Endothelial cell of umbilical vein (primary cell): ENCODE data around the gene EVI2B. TPM values are rescaled to one million over a fixed set of nuclear protein-coding genes. Genes with fewer than 3 reads are reported as not detected.
"Not testable (repeated sequence)": the region's sequence is repeated elsewhere in the genome, so short reads cannot be mapped to it uniquely, and the experiment has no call there.

Source experiments
- BruUV-seq: library from RNA; stranded (reverse); fragments of 400-500 nt; replicated peaks from 2 replicates; lab custom pipeline; 2021; lab: Mats Ljungman, UMichigan
- CTCF ChIA-PET: fragments of 300-600, 350-600 bp; sonication (Branson Sonifier 250); formaldehyde crosslinking; loops from one replicate; lab custom pipeline; 2021; ENCODE audit warnings: antibody characterized with exemption, inconsistent platforms; lab: Charles Lee
- POLR2A ChIA-PET: fragments of 300-600, 350-600 bp; sonication (Branson Sonifier 250); formaldehyde crosslinking; loops from one replicate; lab custom pipeline; 2021; ENCODE audit warnings: antibody characterized with exemption, inconsistent platforms; lab: Charles Lee
- DNase-seq: peaks from one replicate; pipeline ENCODE4 v3.0.0-alpha.2; 2011; ENCODE audit warnings: low read depth, low spot score
- FAIRE-seq: peaks from 2 replicates; lab custom pipeline; 2011; peaks lifted over from hg19 to GRCh38; lab: Jason Lieb, UNC
- H2AFZ ChIP-seq: 2 replicates; pipeline ENCODE4 v1.6.0; 2012; ENCODE audit warnings: low read depth, low read length, control low read depth, inconsistent platforms
- H3K27ac ChIP-seq: 2 replicates; pipeline ENCODE4 v1.5.1; 2011; ENCODE audit warnings: low read depth, mild to moderate bottlenecking, control low read depth, low read length, moderate library complexity; ENCODE audit not compliant: insufficient read depth
- H3K27me3 ChIP-seq, 2 experiments: 2 replicates each; pipeline versions ENCODE4 v1.6.0 to v1.6.1; 2011; ENCODE audit warnings: low read length in 2 of 2, mixed read lengths in 1 of 2; ENCODE audit not compliant: control insufficient read depth in 2 of 2, insufficient read depth in 2 of 2
- H3K36me3 ChIP-seq, 2 experiments: 2 replicates in 1 of 2; 3 replicates in 1 of 2; pipeline ENCODE4 v1.5.1; 2011; ENCODE audit warnings: low read length in 2 of 2, mild to moderate bottlenecking in 1 of 2, moderate library complexity in 1 of 2; ENCODE audit not compliant: control insufficient read depth in 2 of 2, insufficient read depth in 2 of 2; ENCODE audit errors: extremely low read depth in 1 of 2
- H3K4me1 ChIP-seq: 3 replicates; pipeline ENCODE4 v1.5.1; 2011; ENCODE audit warnings: mild to moderate bottlenecking, low read length; ENCODE audit not compliant: control insufficient read depth, insufficient read depth; ENCODE audit errors: extremely low read depth
- H3K4me2 ChIP-seq: 2 replicates; pipeline ENCODE4 v1.6.1; 2011; ENCODE audit warnings: low read length, control low read depth, mixed read lengths; ENCODE audit not compliant: insufficient read depth
- H3K4me3 ChIP-seq, 3 experiments: fragments of 200-600 bp in 1 of 3; sonication (generic), shearing (Covaris generic) in 1 of 3; replicated peaks in 1 of 3; 2 replicates each; pipeline ENCODE4 v1.5.1; 2011 to 2016; ENCODE audit warnings: control low read depth in 3 of 3, low read length in 3 of 3, mild to moderate bottlenecking in 2 of 3, inconsistent platforms in 1 of 3, low read depth in 1 of 3, moderate library complexity in 1 of 3; ENCODE audit not compliant: insufficient read depth in 1 of 3
- H3K79me2 ChIP-seq: 2 replicates; pipeline ENCODE4 v1.6.0; 2012; ENCODE audit warnings: low read length, inconsistent platforms; ENCODE audit not compliant: control insufficient read depth, insufficient read depth
- H3K9ac ChIP-seq: replicated peaks from 2 replicates; pipeline ENCODE3; 2011; ENCODE audit warnings: low read length, control low read depth; ENCODE audit not compliant: insufficient read depth; ENCODE audit errors: extremely low read depth
- H3K9me1 ChIP-seq: replicated peaks from 3 replicates; pipeline ENCODE4 v1.6.0; 2011; ENCODE audit warnings: mild to moderate bottlenecking, low read length; ENCODE audit not compliant: control insufficient read depth, insufficient read depth; ENCODE audit errors: extremely low read depth
- H3K9me3 ChIP-seq: replicated peaks from 2 replicates; pipeline ENCODE4 v1.5.1; 2012; ENCODE audit warnings: low read length, inconsistent platforms; ENCODE audit not compliant: control insufficient read depth, insufficient read depth
- H4K20me1 ChIP-seq: replicated peaks from 2 replicates; pipeline ENCODE3; 2011; ENCODE audit warnings: mild to moderate bottlenecking, low read length; ENCODE audit not compliant: control insufficient read depth, insufficient read depth; ENCODE audit errors: extremely low read depth
- EZH2 ChIP-seq: IDR thresholded peaks from 2 replicates; pipeline ENCODE4 v1.6.1; 2012; ENCODE audit warnings: borderline replicate concordance, low read depth, mild to moderate bottlenecking, moderate library complexity, low read length, inconsistent platforms; ENCODE audit not compliant: severe bottlenecking
- FOS ChIP-seq: IDR thresholded peaks from 2 replicates; pipeline ENCODE4 v1.6.1; 2011; ENCODE audit warnings: mild to moderate bottlenecking, low read length, moderate library complexity, borderline replicate concordance; ENCODE audit not compliant: insufficient read depth
- GATA2 ChIP-seq: IDR thresholded peaks from 2 replicates; pipeline ENCODE4 v1.7.0; 2011; ENCODE audit warnings: low read depth, mild to moderate bottlenecking, moderate library complexity, mixed read lengths, low read length; ENCODE audit not compliant: insufficient read length, insufficient read depth
- JUN ChIP-seq: IDR thresholded peaks from 2 replicates; pipeline ENCODE4 v1.6.1; 2011; ENCODE audit warnings: borderline replicate concordance, low read depth; ENCODE audit not compliant: insufficient read length, insufficient read depth
- MYC ChIP-seq: IDR thresholded peaks from one replicate; pipeline ENCODE4 v1.6.1; 2011; ENCODE audit warnings: mild to moderate bottlenecking, low read depth, low read length
- POLR2A ChIP-seq: IDR thresholded peaks from 2 replicates; pipeline ENCODE4 v1.6.1; 2012; ENCODE audit warnings: low read depth, mild to moderate bottlenecking, control low read depth, low read length
- POLR2AphosphoS5 ChIP-seq: IDR thresholded peaks from 2 replicates; pipeline ENCODE4 v1.6.1; 2012; ENCODE audit warnings: low read depth, mild to moderate bottlenecking, control low read depth, low read length, moderate library complexity; ENCODE audit not compliant: insufficient read depth
- dilution Hi-C: fragments of 300-500 bp; cut with MboI; formaldehyde crosslinking; loops from one replicate; pipeline ENCODE4 v1.15.0; 2019; ENCODE audit warnings: low sequenced_read_pairs; ENCODE audit not compliant: extremely low pct_ligation_motif_present
- intact Hi-C: fragments of 100-400 bp; cut with micrococcal nuclease; formaldehyde crosslinking; loops from one replicate; pipeline ENCODE4 v1.10.0; 2022
- polyA plus RNA-seq, 4 experiments: library from polyadenylated mRNA; depleted of rRNA in 3 of 4; stranded (reverse) in 3 of 4; unstranded in 1 of 4; fragments of >200 nt; gene quantifications; 2 replicates each; pipeline versions ENCODE4 v1.2.1 to v1.2.3, GENCODE V29; 2011 to 2012; ENCODE audit warnings: missing spikeins in 1 of 4
- total RNA-seq: library from RNA; stranded (reverse); gene quantifications from 2 replicates; pipeline ENCODE4 v1.2.3, GENCODE V29; 2021
- TF ChIP-seq, protein P1 (sequence below), 2 donors: IDR thresholded peaks; 1 replicate in 1 of 2; 2 replicates in 1 of 2; pipeline ENCODE4 v1.5.1; 2011; ENCODE audit warnings: low read length in 2 of 2, mild to moderate bottlenecking in 2 of 2, moderate library complexity in 2 of 2, control low read depth in 1 of 2, inconsistent platforms in 1 of 2, low read depth in 1 of 2; ENCODE audit not compliant: insufficient read depth in 1 of 2; ENCODE audit errors: extremely low read depth in 1 of 2
- TF ChIP-seq, protein P2 (sequence below): IDR thresholded peaks from 2 replicates; pipeline ENCODE4 v1.6.1; 2011; ENCODE audit not compliant: insufficient read depth, insufficient read length

EVI2B gene
- total and polyA plus RNA-seq, 2 donors (not counting 3 experiments of a cell fraction or from before 2014, with no cell fraction given): 1.7 to 1.9 TPM

DNA sequence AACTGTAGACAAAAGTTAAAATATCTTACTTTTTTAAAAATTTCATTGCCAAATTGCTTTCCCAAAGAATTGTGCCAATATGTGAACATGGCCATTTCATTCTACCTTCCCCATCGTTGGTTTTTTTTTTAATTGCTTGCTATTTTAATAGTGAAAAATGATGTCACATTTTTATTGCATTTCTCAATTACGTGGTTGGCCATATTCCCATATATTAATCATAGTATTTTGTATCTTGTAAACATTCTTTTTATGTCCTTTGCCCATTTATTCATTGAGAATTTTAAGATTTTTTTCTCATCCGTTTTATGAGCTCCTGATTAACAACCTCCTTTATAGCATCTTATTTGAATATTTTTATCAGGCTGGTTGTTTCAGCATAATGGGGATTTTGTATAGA is 24.1 kb downstream of the EVI2B start:
- H3K79me2 ChIP-seq: no peaks in the 10 kb centered on the region
- intact Hi-C loops: no loop called here
- ChIA-PET CTCF (no interaction called here), POLR2A (no interaction called here)
- H3K4me2 ChIP-seq: no peak overlapping the region
- DNase-seq (no peak), FAIRE-seq (no peak)
- H2AFZ ChIP-seq: no peak overlapping the region
- H3K9me3 ChIP-seq: no peaks in the 10 kb centered on the region
- no TSS peak for BruUV-seq
- no peak overlapping the region for H3K4me3 ChIP-seq
- no peaks in the 10 kb centered on the region for H3K27me3 ChIP-seq
- dilution Hi-C loops: no loop called here
- no peaks in the 10 kb centered on the region for H4K20me1 ChIP-seq
- H3K9me1 ChIP-seq: no peaks in the 10 kb centered on the region
- H3K9ac ChIP-seq: no peak overlapping the region
- H3K4me1 ChIP-seq: no peaks in the 10 kb centered on the region
- H3K27ac ChIP-seq: no peak overlapping the region
- TF ChIP-seq POLR2AphosphoS5 (no peak), MYC (no peak), GATA2 (no peak), POLR2A (no peak), EZH2 (no peak), FOS (no peak), JUN (no peak)
- TF ChIP-seq, protein P1, sequence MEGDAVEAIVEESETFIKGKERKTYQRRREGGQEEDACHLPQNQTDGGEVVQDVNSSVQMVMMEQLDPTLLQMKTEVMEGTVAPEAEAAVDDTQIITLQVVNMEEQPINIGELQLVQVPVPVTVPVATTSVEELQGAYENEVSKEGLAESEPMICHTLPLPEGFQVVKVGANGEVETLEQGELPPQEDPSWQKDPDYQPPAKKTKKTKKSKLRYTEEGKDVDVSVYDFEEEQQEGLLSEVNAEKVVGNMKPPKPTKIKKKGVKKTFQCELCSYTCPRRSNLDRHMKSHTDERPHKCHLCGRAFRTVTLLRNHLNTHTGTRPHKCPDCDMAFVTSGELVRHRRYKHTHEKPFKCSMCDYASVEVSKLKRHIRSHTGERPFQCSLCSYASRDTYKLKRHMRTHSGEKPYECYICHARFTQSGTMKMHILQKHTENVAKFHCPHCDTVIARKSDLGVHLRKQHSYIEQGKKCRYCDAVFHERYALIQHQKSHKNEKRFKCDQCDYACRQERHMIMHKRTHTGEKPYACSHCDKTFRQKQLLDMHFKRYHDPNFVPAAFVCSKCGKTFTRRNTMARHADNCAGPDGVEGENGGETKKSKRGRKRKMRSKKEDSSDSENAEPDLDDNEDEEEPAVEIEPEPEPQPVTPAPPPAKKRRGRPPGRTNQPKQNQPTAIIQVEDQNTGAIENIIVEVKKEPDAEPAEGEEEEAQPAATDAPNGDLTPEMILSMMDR (IDR thresholded peaks at IDR 0.05; ENCODE audit: extremely low read depth in 1 of 2, insufficient read depth in 1 of 2, low read depth in 1 of 2, low read length in 2 of 2): no peak
- TF ChIP-seq, protein P2, sequence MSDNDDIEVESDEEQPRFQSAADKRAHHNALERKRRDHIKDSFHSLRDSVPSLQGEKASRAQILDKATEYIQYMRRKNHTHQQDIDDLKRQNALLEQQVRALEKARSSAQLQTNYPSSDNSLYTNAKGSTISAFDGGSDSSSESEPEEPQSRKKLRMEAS: no peak
- no peaks in the 10 kb centered on the region for H3K36me3 ChIP-seq

DNA sequence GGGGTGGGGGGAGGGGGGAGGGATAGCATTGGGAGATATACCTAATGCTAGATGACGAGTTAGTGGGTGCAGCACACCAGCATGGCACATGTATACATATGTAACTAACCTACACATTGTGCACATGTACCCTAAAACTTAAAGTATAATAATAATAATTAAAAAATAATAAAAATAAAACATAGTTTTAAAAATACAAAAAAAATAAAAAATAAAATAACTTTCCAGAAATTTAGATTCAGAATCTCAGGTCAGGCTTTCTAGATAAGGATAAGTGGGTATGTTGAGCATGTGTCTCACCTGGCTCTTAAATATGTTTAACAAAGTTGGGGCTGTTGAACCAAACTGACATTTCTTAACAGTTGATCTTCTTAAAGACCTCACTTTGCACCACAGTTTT is 25.9 kb downstream of the EVI2B start:
- H3K9ac ChIP-seq, H3K27me3 ChIP-seq, H3K4me2 ChIP-seq, intact Hi-C loops, DNase-seq, H3K36me3 ChIP-seq, POLR2A ChIA-PET, BruUV-seq, H3K79me2 ChIP-seq, H3K9me3 ChIP-seq, CTCF ChIA-PET, H3K4me1 ChIP-seq, H4K20me1 ChIP-seq, H2AFZ ChIP-seq, H3K27ac ChIP-seq, dilution Hi-C loops, H3K4me3 ChIP-seq, FAIRE-seq, H3K9me1 ChIP-seq: not testable (repeated sequence)
